K562 (cell line): ENCODE data around the gene OR8G5. TPM values are rescaled to one million over a fixed set of nuclear protein-coding genes. Genes with fewer than 3 reads are reported as not detected.

Experiments used
- CBX3 ChIP-seq, 2 experiments: IDR thresholded peaks; 1 replicate in 1 of 2; 2 replicates in 1 of 2; pipeline ENCODE4 v1.6.1; 2012; ENCODE audit warnings: inconsistent platforms in 2 of 2, low read length in 2 of 2, borderline replicate concordance in 1 of 2, control low read depth in 1 of 2
- FOXM1 ChIP-seq, 2 experiments: fragments of 450-650 bp in 1 of 2; sonication (generic) in 1 of 2; formaldehyde crosslinking in 1 of 2; IDR thresholded peaks; 2 replicates each; pipeline versions ENCODE4 v1.6.1 to v1.9.0; 2017 to 2022; ENCODE audit warnings: low read depth in 2 of 2, mild to moderate bottlenecking in 2 of 2, missing genetic modification reagents in 1 of 2, moderate library complexity in 1 of 2
- JUNB ChIP-seq: fragments of 450-650 bp; formaldehyde crosslinking; conservative IDR thresholded peaks from 2 replicates; pipeline ENCODE4 v1.4.0; 2020; ENCODE audit warnings: mild to moderate bottlenecking
- KDM1A ChIP-seq, 2 experiments: fragments of 450-650 bp; IDR thresholded peaks; 2 replicates each; pipeline ENCODE4 v1.6.1; 2016; ENCODE audit warnings: mild to moderate bottlenecking in 2 of 2
- MYC ChIP-seq, 2 experiments: fragments of 250-450 bp in 1 of 2; sonication (Bioruptor Pico) in 1 of 2; IDR thresholded peaks; 2 replicates each; pipeline versions ENCODE4 v1.5.1 to v1.6.1; 2012 to 2021; ENCODE audit warnings: low read depth in 2 of 2, borderline replicate concordance in 1 of 2, improper control_type of control experiment in 1 of 2, low read length in 1 of 2, mild to moderate bottlenecking in 1 of 2, moderate library complexity in 1 of 2
- RBM17 ChIP-seq: fragments of 200-400 bp; formaldehyde crosslinking; IDR thresholded peaks from 2 replicates; pipeline ENCODE4 v1.6.1; 2017; ENCODE audit warnings: low read depth, mild to moderate bottlenecking, low read length, borderline replicate concordance
- THRB ChIP-seq: fragments of 450-650 bp; formaldehyde crosslinking; conservative IDR thresholded peaks from 2 replicates; pipeline ENCODE4 v1.4.0; 2022; ENCODE audit warnings: mild to moderate bottlenecking, missing genetic modification characterization
- XRCC5 ChIP-seq: fragments of 200-400 bp; formaldehyde crosslinking; IDR thresholded peaks from 2 replicates; pipeline ENCODE4 v1.6.1; 2017; ENCODE audit warnings: low read depth, mild to moderate bottlenecking, low read length
- ZNF124 ChIP-seq: sonication (generic); formaldehyde crosslinking; IDR thresholded peaks from 2 replicates; pipeline ENCODE4 v1.8.1; 2022; ENCODE audit warnings: missing genetic modification reagents
- ZNF174 ChIP-seq: fragments of 250-450 bp; sonication (Bioruptor Pico); IDR thresholded peaks from 2 replicates; pipeline ENCODE4 v1.4.0; 2020; ENCODE audit warnings: mild to moderate bottlenecking
- ZNF175 ChIP-seq: fragments of 200-800 bp; sonication (Bioruptor generic); IDR thresholded peaks from 2 replicates; pipeline ENCODE4 v1.6.1; 2016; ENCODE audit warnings: low read depth, mild to moderate bottlenecking, missing genetic modification characterization, missing compliant biosample characterization
- ZNF512 ChIP-seq: IDR thresholded peaks from 2 replicates; pipeline ENCODE4 v1.6.1; 2016; ENCODE audit warnings: missing genetic modification characterization, missing compliant biosample characterization
- polyA plus RNA-seq, 8 experiments: library from polyadenylated mRNA; depleted of rRNA in 4 of 8; stranded (reverse) in 5 of 8; unstranded in 3 of 8; fragments of >200 nt; fragmentation: Nextera tagmentation in 2 of 8; fragmentation: Illumina TruSeq in 1 of 8; extraction: Ambion mirVana in 2 of 8; extraction: Trizol in 1 of 8; gene quantifications; 2 replicates each; pipeline versions ENCODE4 v1.2.1 to v1.2.3, GENCODE V29; 2011 to 2014; ENCODE audit warnings: inconsistent platforms in 1 of 8, missing spikeins in 1 of 8
- total RNA-seq, 7 experiments: library from RNA; depleted of rRNA in 6 of 7; stranded (reverse); fragments of >200 nt in 6 of 7; fragmentation: Illumina TruSeq in 2 of 7; extraction: Trizol in 2 of 7; gene quantifications; 2 replicates each; pipeline versions ENCODE4 v1.2.1 to v1.2.3, GENCODE V29; 2011 to 2021; ENCODE audit warnings: low replicate concordance in 1 of 7

Gene OR8G5
- total and polyA plus RNA-seq, 9 of the 15 experiments (the other 6 are each of a cell fraction or from before 2014, with no cell fraction given): 0.18 to 3.8 (median 1.7) TPM

- TF ChIP-seq THRB (CRISPR knock-in tag) (no peak), ZNF175 (CRISPR knock-in tag) (no peak), ZNF124 (CRISPR knock-in tag) (no peak), KDM1A (IDR thresholded peaks at IDR 0.05) (no peak), XRCC5 (no peak), MYC (IDR thresholded peaks at IDR 0.05; ENCODE audit: low read depth, low read length) (no peak), MYC (CRISPR knock-in tag; IDR thresholded peaks at IDR 0.05; ENCODE audit: borderline replicate concordance, low read depth) (no peak), RBM17 (no peak), ZNF512 (tag) (no peak), FOXM1 (IDR thresholded peaks at IDR 0.05; ENCODE audit: low read depth) (no peak), FOXM1 (CRISPR knock-in tag; IDR thresholded peaks at IDR 0.05; ENCODE audit: low read depth) (no peak), CBX3 (IDR thresholded peaks at IDR 0.05; ENCODE audit: borderline replicate concordance in 1 of 2, low read length in 2 of 2) (no peak), ZNF174 (no peak), JUNB (no peak)
Observed at GRCh38 chr11:124278261-124278660, 22.1 kb downstream of the OR8G5 start (continued).
